Activated T-helper 1 cell treated with anti-CD3 and anti-CD28 coated beads, Interleukin-12 subunit alpha, Interleukin-12 subunit beta, Interleukin-2, Interleukin-4 antibody, amounts not matched to agents 30 ng/mL and 10 ng/mL and 1 ng/mL, durations not matched to agents 14 hours and 24 hours and 36 hours (primary cell): ENCODE results near the gene BTRC. TPM values are rescaled to one million over a fixed set of nuclear protein-coding genes. Genes with fewer than 3 reads are reported as not detected.

Experiments used
- DNase-seq: peaks from one replicate; pipeline ENCODE4 v3.0.0; 2021; ENCODE audit warnings: low spot score
- H3K27ac Mint-ChIP-seq: one replicate; pipeline ENCODE4 v1.8.0; 2021; ENCODE audit warnings: mild to moderate bottlenecking, mixed read lengths
- H3K27me3 Mint-ChIP-seq: one replicate; pipeline ENCODE4 v1.8.0; 2022; ENCODE audit warnings: mild to moderate bottlenecking, moderate library complexity, mixed read lengths; ENCODE audit not compliant: insufficient read depth
- H3K36me3 Mint-ChIP-seq: one replicate; pipeline ENCODE4 v1.8.0; 2021; ENCODE audit warnings: low read depth, mixed read lengths
- H3K4me1 Mint-ChIP-seq: one replicate; pipeline ENCODE4 v1.8.0; 2021; ENCODE audit warnings: low read depth, mixed read lengths
- H3K4me3 Mint-ChIP-seq: one replicate; pipeline ENCODE4 v1.8.0; 2021; ENCODE audit warnings: mild to moderate bottlenecking, moderate library complexity, mixed read lengths
- H3K9me3 Mint-ChIP-seq: one replicate; pipeline ENCODE4 v1.8.0; 2021; ENCODE audit warnings: mixed read lengths
- intact Hi-C: fragments of 100-400 bp; cut with micrococcal nuclease; formaldehyde crosslinking; loops from one replicate; pipeline ENCODE4 v1.15.1; 2024
- total RNA-seq: library from RNA; stranded (reverse); gene quantifications from 2 replicates; pipeline ENCODE4 v1.2.3, GENCODE V29; 2022

The BTRC gene
- total RNA-seq, 1 donor from 2014 or later: 22.2 TPM

DNA sequence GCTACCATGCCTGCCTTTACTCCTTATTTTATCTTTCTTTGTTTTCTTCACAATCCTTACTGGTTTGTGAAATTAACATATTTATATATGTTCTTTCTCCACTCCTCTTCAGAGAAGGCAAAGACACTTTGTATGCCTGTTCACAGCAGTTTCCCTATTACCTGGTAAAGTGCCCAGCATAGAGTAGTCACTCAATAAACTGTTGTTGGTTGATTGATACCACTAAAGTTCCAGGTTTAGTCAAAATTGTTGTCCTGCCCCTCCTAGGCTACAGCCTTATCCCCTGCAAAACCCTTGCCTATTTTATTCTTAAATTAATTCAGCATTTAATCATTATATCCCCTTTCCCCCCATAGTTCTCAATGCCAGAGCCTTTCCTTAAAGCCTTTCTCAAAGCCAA is 158.0 kb downstream of the BTRC start:
- H3K9me3 Mint-ChIP-seq: no peaks in the 10 kb centered on the region
- H3K27ac Mint-ChIP-seq: no peak overlapping the region
- peaks cover 4% of the 10 kb centered on the region for H3K27me3 Mint-ChIP-seq
- no peak overlapping the region for H3K4me3 Mint-ChIP-seq
- no peak for DNase-seq
- no peaks in the 10 kb centered on the region for H3K36me3 Mint-ChIP-seq
- intact Hi-C loops: no loop called here
- no peaks in the 10 kb centered on the region for H3K4me1 Mint-ChIP-seq

GRCh38 chr10:101512738-101513137 is 158.8 kb downstream of the BTRC start:
- intact Hi-C loops: no loop called here
- Mint-ChIP-seq H3K36me3 (no peaks in the 10 kb centered on the region), H3K4me3 (no peak overlapping the region), H3K9me3 (no peaks in the 10 kb centered on the region), H3K27ac (no peak overlapping the region), H3K4me1 (no peaks in the 10 kb centered on the region), H3K27me3 (peaks cover 4% of the 10 kb centered on the region)
- no peak for DNase-seq

GRCh38 chr10:101513733-101514132 is 159.8 kb downstream of the BTRC start:
- Mint-ChIP-seq H3K4me3 (no peak overlapping the region), H3K4me1 (no peaks in the 10 kb centered on the region), H3K9me3 (no peaks in the 10 kb centered on the region), H3K27me3 (peaks cover 4% of the 10 kb centered on the region), H3K27ac (no peak overlapping the region), H3K36me3 (no peaks in the 10 kb centered on the region)
- no peak for DNase-seq
- intact Hi-C loops: no loop called here

GRCh38 chr10:101525848-101526247 is 171.9 kb downstream of the BTRC start:
- H3K36me3 Mint-ChIP-seq: peaks cover 3% of the 10 kb centered on the region
- H3K27ac Mint-ChIP-seq: no peak overlapping the region
- H3K9me3 Mint-ChIP-seq: no peaks in the 10 kb centered on the region
- intact Hi-C loops: no loop called here
- H3K4me1 Mint-ChIP-seq: no peaks in the 10 kb centered on the region
- no peaks in the 10 kb centered on the region for H3K27me3 Mint-ChIP-seq
- H3K4me3 Mint-ChIP-seq: no peak overlapping the region
- DNase-seq: no peak

DNA sequence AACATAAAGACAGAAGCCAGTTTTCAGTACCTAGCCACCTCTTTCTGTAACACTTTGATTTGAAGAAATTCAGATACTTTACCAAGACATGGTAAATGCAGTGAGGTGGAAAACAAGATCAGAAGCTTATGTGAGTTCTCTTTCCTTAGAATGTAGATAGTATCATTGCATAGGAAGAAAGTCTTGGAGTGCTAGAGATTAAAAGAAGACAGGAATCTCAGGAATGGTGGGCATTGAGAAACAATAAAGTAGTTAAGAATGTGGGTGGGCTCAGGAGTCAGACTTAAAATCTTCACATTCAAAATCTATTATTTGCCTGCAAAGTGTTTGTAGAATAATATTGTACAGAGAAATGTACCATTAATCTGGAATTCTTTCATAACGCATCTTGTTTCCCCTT is 175.2 kb downstream of the BTRC start:
- no peaks in the 10 kb centered on the region for H3K27me3 Mint-ChIP-seq
- H3K36me3 Mint-ChIP-seq: peaks cover 2% of the 10 kb centered on the region
- intact Hi-C loops: no loop called here
- H3K27ac Mint-ChIP-seq: no peak overlapping the region
- no peak for DNase-seq
- no peaks in the 10 kb centered on the region for H3K9me3 Mint-ChIP-seq
- H3K4me1 Mint-ChIP-seq: no peaks in the 10 kb centered on the region
- no peak overlapping the region for H3K4me3 Mint-ChIP-seq

DNA sequence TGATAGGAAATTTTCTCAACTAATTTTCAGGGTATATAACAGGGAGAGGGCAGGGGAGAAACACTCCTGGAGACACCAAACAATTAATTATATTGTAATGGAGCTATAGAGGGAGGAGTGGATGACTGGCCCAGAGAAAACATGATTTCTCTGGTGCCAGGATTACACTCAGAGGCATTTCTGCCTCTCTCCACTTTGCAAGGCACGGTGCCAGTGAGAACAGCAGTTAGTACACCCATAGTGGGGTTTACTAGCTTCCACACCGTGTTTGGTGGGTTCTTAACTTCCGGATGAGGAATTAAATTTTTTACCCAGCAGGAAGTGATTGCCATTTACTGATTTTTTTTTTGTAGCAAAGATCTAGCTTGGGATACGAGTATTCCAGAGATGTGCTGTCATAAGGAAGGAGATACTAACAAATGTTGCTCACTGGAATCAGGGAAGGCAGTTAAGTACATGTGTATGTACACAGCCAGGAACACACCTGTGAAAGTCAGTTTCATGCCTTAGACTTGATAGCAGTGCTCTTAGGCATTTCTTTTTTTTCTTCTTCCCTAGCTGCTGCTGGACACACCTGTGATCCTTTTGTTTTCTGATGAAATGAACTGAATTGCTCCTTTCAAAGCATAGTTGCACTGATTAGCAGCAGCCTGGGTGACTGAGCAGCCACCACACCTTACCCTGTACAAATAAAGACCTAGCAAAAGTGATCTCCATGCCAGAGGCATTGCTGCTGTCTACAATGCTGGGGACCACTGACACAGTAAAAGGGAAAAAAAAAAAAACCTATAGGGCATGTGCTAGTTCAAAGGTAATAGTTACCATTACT is 176.0 kb downstream of the BTRC start:
- Mint-ChIP-seq H3K27ac (no peak overlapping the region), H3K36me3 (peaks cover 2% of the 10 kb centered on the region), H3K9me3 (no peaks in the 10 kb centered on the region), H3K27me3 (no peaks in the 10 kb centered on the region), H3K4me1 (no peaks in the 10 kb centered on the region), H3K4me3 (no peak overlapping the region)
- no peak for DNase-seq
- intact Hi-C loops: no loop called here

DNA sequence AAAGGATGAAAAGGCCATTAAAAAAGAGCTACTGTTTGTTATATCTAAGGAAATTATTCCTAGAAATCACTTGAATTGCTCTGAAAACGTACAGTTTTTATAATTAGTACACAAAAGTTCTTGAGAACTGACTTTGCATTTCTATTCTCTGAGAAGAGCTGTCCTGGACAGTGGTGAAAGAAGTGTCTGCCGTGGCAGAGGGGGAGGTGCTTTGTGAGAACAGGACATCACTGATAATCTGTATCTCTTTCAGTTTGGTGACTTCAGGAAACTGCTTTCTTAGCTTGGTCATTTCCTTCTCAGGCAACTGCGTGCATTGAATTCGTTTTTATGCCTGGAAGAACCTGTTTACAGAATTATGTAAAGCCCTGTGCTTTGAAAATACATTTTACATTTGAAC is 182.0 kb downstream of the BTRC start:
- Mint-ChIP-seq H3K36me3 (peaks cover 8% of the 10 kb centered on the region), H3K27ac (no peak overlapping the region), H3K9me3 (no peaks in the 10 kb centered on the region), H3K27me3 (no peaks in the 10 kb centered on the region), H3K4me1 (peaks cover 5% of the 10 kb centered on the region), H3K4me3 (no peak overlapping the region)
- DNase-seq: no peak
- intact Hi-C loops: loop anchor here (1.0 kb wide), 1 partner anchor 34 kb away; no protein-coding TSS in a partner anchor

- intact Hi-C loops: loop anchor here (1.0 kb wide), 1 partner anchor 34 kb away; no protein-coding TSS in a partner anchor
- H3K36me3 Mint-ChIP-seq: peaks cover 8% of the 10 kb centered on the region
- no peaks in the 10 kb centered on the region for H3K27me3 Mint-ChIP-seq
- peaks cover 5% of the 10 kb centered on the region for H3K4me1 Mint-ChIP-seq
- no peak for DNase-seq
- H3K9me3 Mint-ChIP-seq: no peaks in the 10 kb centered on the region
- no peak overlapping the region for H3K27ac Mint-ChIP-seq
- H3K4me3 Mint-ChIP-seq: no peak overlapping the region
These were observed 182.8 kb downstream of the BTRC start for GRCh38 chr10:101536800-101537199.

GRCh38 chr10:101538446-101538845 is 184.5 kb downstream of the BTRC start:
- no peak for DNase-seq
- H3K27me3 Mint-ChIP-seq: no peaks in the 10 kb centered on the region
- no peak overlapping the region for H3K27ac Mint-ChIP-seq
- H3K4me1 Mint-ChIP-seq: peaks cover 5% of the 10 kb centered on the region
- H3K4me3 Mint-ChIP-seq: no peak overlapping the region
- H3K9me3 Mint-ChIP-seq: no peaks in the 10 kb centered on the region
- peaks cover 6% of the 10 kb centered on the region for H3K36me3 Mint-ChIP-seq
- intact Hi-C loops: no loop called here

GRCh38 chr10:101545898-101546297 is 191.9 kb downstream of the BTRC start:
- intact Hi-C loops: no loop called here
- H3K36me3 Mint-ChIP-seq: peaks cover 5% of the 10 kb centered on the region
- H3K27ac Mint-ChIP-seq: no peak overlapping the region
- H3K9me3 Mint-ChIP-seq: no peaks in the 10 kb centered on the region
- H3K4me3 Mint-ChIP-seq: no peak overlapping the region
- H3K27me3 Mint-ChIP-seq: no peaks in the 10 kb centered on the region
- DNase-seq: no peak
- H3K4me1 Mint-ChIP-seq: no peaks in the 10 kb centered on the region

DNA sequence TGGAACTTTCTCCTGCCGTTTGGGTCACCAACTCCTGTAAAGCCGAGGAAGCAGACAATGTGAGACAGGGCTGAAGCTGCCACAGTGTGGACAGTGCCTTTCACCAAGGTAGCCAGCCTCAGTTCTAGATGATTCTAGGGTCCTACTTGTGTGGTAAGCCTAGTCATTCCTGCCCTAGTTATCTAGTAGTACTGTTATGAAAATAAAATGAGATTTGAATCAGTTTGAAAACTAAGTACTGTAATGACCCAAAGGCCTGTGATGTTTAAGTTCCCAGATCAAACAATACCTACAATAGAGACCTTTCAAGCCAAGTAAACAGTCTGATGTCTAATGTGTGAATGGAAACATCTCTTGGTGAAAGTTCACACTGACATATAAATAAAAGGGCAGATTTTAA is 197.0 kb downstream of the BTRC start:
- no peak for DNase-seq

GRCh38 chr10:101552442-101552841 is 198.5 kb downstream of the BTRC start:
- Mint-ChIP-seq H3K4me1 (no peaks in the 10 kb centered on the region), H3K4me3 (no peak overlapping the region), H3K9me3 (no peaks in the 10 kb centered on the region), H3K36me3 (peaks cover 26% of the 10 kb centered on the region), H3K27ac (no peak overlapping the region), H3K27me3 (no peaks in the 10 kb centered on the region)
- intact Hi-C loops: no loop called here
- no peak for DNase-seq

More for the DNA sequence above, 197.0 kb downstream of the BTRC start:
- no peaks in the 10 kb centered on the region for H3K27me3 Mint-ChIP-seq
- peaks cover 26% of the 10 kb centered on the region for H3K36me3 Mint-ChIP-seq
- no peak overlapping the region for H3K4me3 Mint-ChIP-seq
- no peak overlapping the region for H3K27ac Mint-ChIP-seq
- no peaks in the 10 kb centered on the region for H3K9me3 Mint-ChIP-seq
- intact Hi-C loops: no loop called here
- H3K4me1 Mint-ChIP-seq: no peaks in the 10 kb centered on the region

DNA sequence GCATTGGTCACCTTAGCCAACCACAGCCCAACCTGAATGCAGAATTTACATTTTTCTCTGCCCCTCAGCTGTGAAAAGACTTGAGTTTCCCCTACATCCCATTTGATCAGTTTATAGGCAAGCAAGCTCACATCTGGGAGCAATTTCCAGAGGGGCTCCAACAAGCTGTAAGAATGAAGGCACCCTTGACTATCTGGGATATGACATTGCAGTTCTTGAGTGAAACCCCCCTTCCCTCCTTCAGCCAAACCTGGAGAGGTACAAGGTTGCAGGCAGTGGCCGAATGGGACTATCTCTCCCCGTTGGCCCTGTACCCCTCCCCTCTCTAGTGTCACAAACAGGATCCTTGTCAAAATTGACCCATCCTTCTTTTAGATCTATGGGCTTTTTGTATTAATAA is 203.6 kb downstream of the BTRC start:
- intact Hi-C loops: no loop called here
- H3K27me3 Mint-ChIP-seq: no peaks in the 10 kb centered on the region
- peaks cover 21% of the 10 kb centered on the region for H3K36me3 Mint-ChIP-seq
- no peak for DNase-seq
- H3K4me1 Mint-ChIP-seq: peaks cover 15% of the 10 kb centered on the region
- no peak overlapping the region for H3K27ac Mint-ChIP-seq
- no peak overlapping the region for H3K4me3 Mint-ChIP-seq
- no peaks in the 10 kb centered on the region for H3K9me3 Mint-ChIP-seq
